ENCODE data around the gene PTGDS. TPM values are rescaled to one million over a fixed set of nuclear protein-coding genes. Genes with fewer than 3 reads are reported as not detected.

PTGDS gene
- total RNA-seq, 2 experiments from 2014 or later: 40.6 to 41.0 TPM

DNA sequence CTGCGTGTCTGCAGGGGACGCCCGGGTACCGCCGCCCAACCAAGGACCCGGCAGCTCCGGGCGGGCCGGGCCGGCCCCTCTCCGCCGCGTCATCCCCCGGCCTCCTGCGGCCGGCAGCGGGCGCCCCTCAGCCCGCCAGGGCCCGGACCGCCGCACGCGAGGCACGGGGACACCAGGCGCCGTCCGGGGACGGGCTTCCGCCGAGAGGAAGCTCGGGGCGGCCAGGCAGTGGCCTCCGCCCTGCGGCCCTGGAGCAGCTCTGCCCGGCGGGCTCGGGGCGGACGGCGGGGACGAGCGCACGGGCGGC lies 33.1 kb upstream of the PTGDS start:
- peaks cover 20% of the 10 kb centered on the region for H3K36me3 Mint-ChIP-seq (ENCODE audit: low read depth)
- peaks cover 5% of the 10 kb centered on the region for H3K4me1 Mint-ChIP-seq (ENCODE audit: low read depth)
- no peaks in the 10 kb centered on the region for H3K27me3 ChIP-seq (ENCODE audit: control insufficient read depth in 1 of 2, insufficient read depth in 2 of 2, low read length in 2 of 2)
- H3K4me3 ChIP-seq (ENCODE audit: low read length): peak overlapping the region; percentile 69
- H3K27ac ChIP-seq (ENCODE audit: low read depth in 1 of 2, low read length in 2 of 2): no peak overlapping the region
- H3K36me3 ChIP-seq (ENCODE audit: insufficient read depth, low read length): peaks cover 34% of the 10 kb centered on the region
- peak overlapping the region; percentile 58 for H3K27ac Mint-ChIP-seq
- DNase-seq (peak in 4 of 14 experiments; percentile 18 to 79 (median 60)), ATAC-seq (ENCODE audit: poor library complexity) (no peak)
- peak overlapping the region; percentile 87 for H3K4me3 Mint-ChIP-seq
- H3K27me3 Mint-ChIP-seq: no peaks in the 10 kb centered on the region
- H3K9me3 ChIP-seq (ENCODE audit: control insufficient read depth in 1 of 2, insufficient read depth in 1 of 2, low read length in 2 of 2): no peaks in the 10 kb centered on the region
- ChIA-PET POLR2A (interaction anchor here (0.7 to 2.1 kb wide), 7 partner anchors 47 to 131 kb away, joined by 3 to 17 read pairs (median 4); partner anchors contain the start of genes AJM1, CLIC3, PAXX and TRAF2), CTCF (interaction anchor here (0.7 to 1.5 kb wide), 10 partner anchors 31 to 217 kb away, joined by 3 to 6 read pairs (median 4); partner anchors contain the start of genes AJM1, CLIC3, MAN1B1 and TMEM141)
- TF ChIP-seq, protein P1, sequence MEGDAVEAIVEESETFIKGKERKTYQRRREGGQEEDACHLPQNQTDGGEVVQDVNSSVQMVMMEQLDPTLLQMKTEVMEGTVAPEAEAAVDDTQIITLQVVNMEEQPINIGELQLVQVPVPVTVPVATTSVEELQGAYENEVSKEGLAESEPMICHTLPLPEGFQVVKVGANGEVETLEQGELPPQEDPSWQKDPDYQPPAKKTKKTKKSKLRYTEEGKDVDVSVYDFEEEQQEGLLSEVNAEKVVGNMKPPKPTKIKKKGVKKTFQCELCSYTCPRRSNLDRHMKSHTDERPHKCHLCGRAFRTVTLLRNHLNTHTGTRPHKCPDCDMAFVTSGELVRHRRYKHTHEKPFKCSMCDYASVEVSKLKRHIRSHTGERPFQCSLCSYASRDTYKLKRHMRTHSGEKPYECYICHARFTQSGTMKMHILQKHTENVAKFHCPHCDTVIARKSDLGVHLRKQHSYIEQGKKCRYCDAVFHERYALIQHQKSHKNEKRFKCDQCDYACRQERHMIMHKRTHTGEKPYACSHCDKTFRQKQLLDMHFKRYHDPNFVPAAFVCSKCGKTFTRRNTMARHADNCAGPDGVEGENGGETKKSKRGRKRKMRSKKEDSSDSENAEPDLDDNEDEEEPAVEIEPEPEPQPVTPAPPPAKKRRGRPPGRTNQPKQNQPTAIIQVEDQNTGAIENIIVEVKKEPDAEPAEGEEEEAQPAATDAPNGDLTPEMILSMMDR (IDR thresholded peaks at IDR 0.05): no peak
- H3K4me1 ChIP-seq (ENCODE audit: insufficient read depth, low read length): peaks cover 44% of the 10 kb centered on the region
- intact Hi-C loops (cut with DNase I, micrococcal nuclease): loop anchor here (1.0 to 10.0 kb wide), 7 partner anchors 34 to 153 kb away; partner anchors contain the start of genes PHPT1 (in 2 of the 2), ABCA2 (in 1 of the 2), AJM1 (in 1 of the 2) and EDF1 (in 1 of the 2)
- no peaks in the 10 kb centered on the region for H3K9me3 Mint-ChIP-seq

DNA sequence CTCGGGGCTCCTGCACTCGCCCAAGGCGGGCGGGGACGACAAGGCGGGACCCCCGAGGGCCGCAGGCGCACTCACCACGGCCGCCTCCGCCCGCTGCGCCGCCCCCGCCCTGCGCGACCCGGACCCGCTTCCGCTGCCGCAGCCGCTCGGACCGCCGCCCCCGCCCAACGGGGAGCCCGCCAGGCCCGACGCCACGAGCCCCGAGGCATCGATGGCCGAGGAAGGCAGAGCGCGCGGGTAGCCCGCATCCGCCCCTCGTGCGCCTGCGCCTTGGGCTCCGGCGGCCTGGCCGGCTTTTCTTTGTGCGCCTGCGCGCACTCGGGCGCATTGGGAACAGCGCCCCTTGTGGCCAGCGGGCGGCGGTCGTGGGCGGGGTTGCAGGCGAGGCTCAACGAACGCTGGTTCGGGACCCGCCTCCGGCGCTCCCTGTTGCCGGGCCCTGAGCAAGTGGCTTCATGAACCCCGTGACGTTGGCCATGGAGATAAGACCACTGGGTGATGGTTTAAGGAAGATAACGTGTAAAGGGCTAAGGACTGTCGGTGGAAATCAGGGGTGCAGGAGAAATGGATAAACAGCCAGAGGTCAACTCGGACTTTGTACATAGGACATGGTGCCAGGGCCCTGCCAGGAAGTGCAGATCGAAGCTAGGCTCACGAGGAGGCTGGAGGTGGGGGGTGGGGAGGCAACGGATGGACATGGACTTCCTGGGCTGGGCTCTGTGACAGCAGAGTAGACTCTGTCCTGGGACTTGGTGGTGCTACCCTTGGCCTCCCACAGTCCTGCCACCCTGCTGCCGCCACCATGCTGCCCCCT lies 32.6 kb upstream of the PTGDS start, which contains the start of the genes C8G and FBXW5:
C8G (plus strand) TSS at position 725 of the 814 bp plus-strand sequence; CDS start at position 803, 78 bp downstream.
FBXW5 (minus strand) TSS at position 220 of the 814 bp plus-strand sequence. CDS start 655 bp downstream, outside the sequence.
- ChIA-PET CTCF (interaction anchor here (0.7 to 1.5 kb wide), 10 partner anchors 31 to 218 kb away, joined by 3 to 6 read pairs (median 4); partner anchors contain the start of genes AJM1, CLIC3, MAN1B1 and TMEM141), POLR2A (interaction anchor here (0.8 to 2.1 kb wide), 6 partner anchors 47 to 131 kb away, joined by 3 to 17 read pairs (median 4); partner anchors contain the start of genes AJM1, CLIC3 and PAXX)
- TF ChIP-seq, protein P1 (IDR thresholded peaks at IDR 0.05): peak; percentile 96

More for the DNA sequence above, 32.6 kb upstream of the PTGDS start, which contains the start of the genes C8G and FBXW5:
- Mint-ChIP-seq H3K4me1 (ENCODE audit: low read depth) (peaks cover 5% of the 10 kb centered on the region), H3K4me3 (peak within 1 kb of the TSS; percentile 87), H3K9me3 (no peaks in the 10 kb centered on the region), H3K27me3 (no peaks in the 10 kb centered on the region), H3K27ac (peak within 1 kb of the TSS; percentile 59), H3K36me3 (ENCODE audit: low read depth) (peaks cover 20% of the 10 kb centered on the region)
- peaks cover 49% of the 10 kb centered on the region for H3K4me1 ChIP-seq (ENCODE audit: insufficient read depth, low read length)
- no peaks in the 10 kb centered on the region for H3K27me3 ChIP-seq (ENCODE audit: control insufficient read depth in 1 of 2, insufficient read depth in 2 of 2, low read length in 2 of 2)
- H3K36me3 ChIP-seq (ENCODE audit: insufficient read depth, low read length): peaks cover 34% of the 10 kb centered on the region
- H3K27ac ChIP-seq (ENCODE audit: low read depth in 1 of 2, low read length in 2 of 2): peak within 1 kb of the TSS in 1 of 2 donors; percentile 21
- DNase-seq (peak; percentile 84 to 97 (median 94)), ATAC-seq (ENCODE audit: poor library complexity) (peak; percentile 86)
- H3K9me3 ChIP-seq (ENCODE audit: control insufficient read depth in 1 of 2, insufficient read depth in 1 of 2, low read length in 2 of 2): no peaks in the 10 kb centered on the region
- intact Hi-C loops (cut with DNase I, micrococcal nuclease): loop anchor here (1.0 to 10.0 kb wide), 7 partner anchors 34 to 154 kb away; partner anchors contain the start of genes PHPT1 (in 2 of the 2), ABCA2 (in 1 of the 2), AJM1 (in 1 of the 2) and EDF1 (in 1 of the 2)
- peak within 1 kb of the TSS; percentile 69 for H3K4me3 ChIP-seq (ENCODE audit: low read length)

Measured in CD4-positive, alpha-beta T cell (primary cell).